ENCODE data around the gene STMN1. TPM values are rescaled to one million over a fixed set of nuclear protein-coding genes. Genes with fewer than 3 reads are reported as not detected.

STMN1 gene
- total RNA-seq, 1 experiment from 2014 or later = 206 TPM

- BruUV-seq (replicated peaks) = no TSS peak
- Histone ChIP-seq H3K4me2 (ENCODE audit: low read length) (no peak overlapping the region), H3K4me1 (ENCODE audit: insufficient read depth, low read length) (peaks cover 6% of the 10 kb centered on the region; the same call in 1 of the 2 replicates), H3K9me2 (replicated peaks; ENCODE audit: low read length) (no peaks in the 10 kb centered on the region), H3K27me3 (ENCODE audit: low read length) (no peaks in the 10 kb centered on the region), H3K4me3 (ENCODE audit: low read length) (no peak overlapping the region), H3K36me3 (ENCODE audit: low read depth, low read length) (no peaks in the 10 kb centered on the region), H4K20me1 (ENCODE audit: low read length) (no peaks in the 10 kb centered on the region), H3K27ac (ENCODE audit: low read length) (no peak overlapping the region), H3K9ac (ENCODE audit: low read length) (no peak overlapping the region), H3F3A (ENCODE audit: low read length, unreplicated experiment) (no peaks in the 10 kb centered on the region), H3K79me2 (ENCODE audit: low read length) (peaks cover 7% of the 10 kb centered on the region; the same call in 1 of the 2 replicates), H2AFZ (ENCODE audit: low read length) (no peak overlapping the region), H3K9me3 (ENCODE audit: low read length) (no peaks in the 10 kb centered on the region)
- POLR2A ChIA-PET (ENCODE audit: unreplicated experiment) = no interaction called here
- ATAC-seq (no peak), DNase-seq (no peak)
- CTCF ChIA-PET = no interaction called here
- TF ChIP-seq EZH2 (IDR thresholded peaks at IDR 0.05; ENCODE audit: low read length, unreplicated experiment) (no peak), CTCF (conservative IDR thresholded peaks at IDR 0.05; ENCODE audit: low read depth, low read length) (no peak), EZH2phosphoT487 (IDR thresholded peaks at IDR 0.05; ENCODE audit: borderline replicate concordance, low read length) (no peak)
- intact Hi-C loops (cut with micrococcal nuclease) = no loop called here
These were observed 33.5 kb downstream of the STMN1 start for GRCh38 chr1:25872713-25873112.

- no TSS peak for BruUV-seq (replicated peaks)
- intact Hi-C loops (cut with micrococcal nuclease) = no loop called here
- Histone ChIP-seq H2AFZ (ENCODE audit: low read length) (no peak overlapping the region), H3K9ac (ENCODE audit: low read length) (no peak overlapping the region), H4K20me1 (ENCODE audit: low read length) (no peaks in the 10 kb centered on the region), H3K27ac (ENCODE audit: low read length) (no peak overlapping the region), H3F3A (ENCODE audit: low read length, unreplicated experiment) (no peaks in the 10 kb centered on the region), H3K4me1 (ENCODE audit: insufficient read depth, low read length) (peaks cover 6% of the 10 kb centered on the region; the same call in 1 of the 2 replicates), H3K79me2 (ENCODE audit: low read length) (peaks cover 7% of the 10 kb centered on the region; the same call in 1 of the 2 replicates), H3K4me2 (ENCODE audit: low read length) (no peak overlapping the region), H3K4me3 (ENCODE audit: low read length) (no peak overlapping the region), H3K9me2 (replicated peaks; ENCODE audit: low read length) (no peaks in the 10 kb centered on the region), H3K27me3 (ENCODE audit: low read length) (no peaks in the 10 kb centered on the region), H3K9me3 (ENCODE audit: low read length) (no peaks in the 10 kb centered on the region), H3K36me3 (ENCODE audit: low read depth, low read length) (no peaks in the 10 kb centered on the region)
- ChIA-PET POLR2A (ENCODE audit: unreplicated experiment) (no interaction called here), CTCF (no interaction called here)
- DNase-seq (no peak), ATAC-seq (no peak)
- no peak for TF ChIP-seq EZH2 (IDR thresholded peaks at IDR 0.05; ENCODE audit: low read length, unreplicated experiment)
- TF ChIP-seq EZH2phosphoT487 (IDR thresholded peaks at IDR 0.05; ENCODE audit: borderline replicate concordance, low read length) = no peak
- TF ChIP-seq CTCF (conservative IDR thresholded peaks at IDR 0.05; ENCODE audit: low read depth, low read length) = no peak
These were observed 34.3 kb downstream of the STMN1 start for GRCh38 chr1:25871704-25872494.

GRCh38 chr1:25871086-25871703, 35.0 kb downstream of the STMN1 start:
- intact Hi-C loops (cut with micrococcal nuclease) = no loop called here
- H3K9me3 ChIP-seq (ENCODE audit: low read length) = no peaks in the 10 kb centered on the region
- no peaks in the 10 kb centered on the region for H3K27me3 ChIP-seq (ENCODE audit: low read length)
- CTCF ChIA-PET = no interaction called here
- H3K79me2 ChIP-seq (ENCODE audit: low read length) = peaks cover 7% of the 10 kb centered on the region; the same call in 1 of the 2 replicates
- DNase-seq (no peak), ATAC-seq (no peak)
- TF ChIP-seq EZH2phosphoT487 (IDR thresholded peaks at IDR 0.05; ENCODE audit: borderline replicate concordance, low read length) (no peak), EZH2 (IDR thresholded peaks at IDR 0.05; ENCODE audit: low read length, unreplicated experiment) (no peak), CTCF (conservative IDR thresholded peaks at IDR 0.05; ENCODE audit: low read depth, low read length) (no peak)
- H3K36me3 ChIP-seq (ENCODE audit: low read depth, low read length) = no peaks in the 10 kb centered on the region
- POLR2A ChIA-PET (ENCODE audit: unreplicated experiment) = no interaction called here
- H4K20me1 ChIP-seq (ENCODE audit: low read length) = no peaks in the 10 kb centered on the region
- H3K9ac ChIP-seq (ENCODE audit: low read length) = no peak overlapping the region
- H3K4me1 ChIP-seq (ENCODE audit: insufficient read depth, low read length) = peaks cover 6% of the 10 kb centered on the region; the same call in 1 of the 2 replicates
- H3K4me2 ChIP-seq (ENCODE audit: low read length) = no peak overlapping the region
- no peaks in the 10 kb centered on the region for H3F3A ChIP-seq (ENCODE audit: low read length, unreplicated experiment)
- no peaks in the 10 kb centered on the region for H3K9me2 ChIP-seq (replicated peaks; ENCODE audit: low read length)
- H3K4me3 ChIP-seq (ENCODE audit: low read length) = no peak overlapping the region
- no peak overlapping the region for H2AFZ ChIP-seq (ENCODE audit: low read length)
- H3K27ac ChIP-seq (ENCODE audit: low read length) = no peak overlapping the region
- BruUV-seq (replicated peaks) = no TSS peak

All from PC-3 (cell line).